ENCODE measurements around the gene SNRPD2.

DNA sequence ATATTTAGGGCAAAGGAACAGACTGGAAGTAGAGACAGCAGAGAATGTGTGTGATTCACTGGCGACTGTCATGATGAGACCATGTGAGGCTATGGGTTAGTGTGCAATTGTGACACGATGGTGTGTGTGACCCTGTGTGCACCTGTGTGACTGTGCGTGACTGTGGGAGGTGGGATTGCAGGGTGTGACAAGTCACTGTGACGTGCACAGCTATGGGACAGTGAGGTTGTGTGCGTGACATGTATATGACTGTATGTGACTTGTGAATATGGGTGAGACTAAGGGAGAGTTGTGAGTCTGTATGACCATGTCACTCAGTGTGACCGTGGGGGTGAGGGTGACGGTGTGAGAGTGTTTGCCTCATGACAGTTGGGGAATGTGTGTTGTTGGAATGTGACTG, 27.2 kb downstream of the SNRPD2 start:
- no peak for TF ChIP-seq POLR2AphosphoS5 (IDR thresholded peaks at IDR 0.05; ENCODE audit: insufficient read depth in 1 of 2, low read depth in 1 of 2)
- TF ChIP-seq, protein P1, sequence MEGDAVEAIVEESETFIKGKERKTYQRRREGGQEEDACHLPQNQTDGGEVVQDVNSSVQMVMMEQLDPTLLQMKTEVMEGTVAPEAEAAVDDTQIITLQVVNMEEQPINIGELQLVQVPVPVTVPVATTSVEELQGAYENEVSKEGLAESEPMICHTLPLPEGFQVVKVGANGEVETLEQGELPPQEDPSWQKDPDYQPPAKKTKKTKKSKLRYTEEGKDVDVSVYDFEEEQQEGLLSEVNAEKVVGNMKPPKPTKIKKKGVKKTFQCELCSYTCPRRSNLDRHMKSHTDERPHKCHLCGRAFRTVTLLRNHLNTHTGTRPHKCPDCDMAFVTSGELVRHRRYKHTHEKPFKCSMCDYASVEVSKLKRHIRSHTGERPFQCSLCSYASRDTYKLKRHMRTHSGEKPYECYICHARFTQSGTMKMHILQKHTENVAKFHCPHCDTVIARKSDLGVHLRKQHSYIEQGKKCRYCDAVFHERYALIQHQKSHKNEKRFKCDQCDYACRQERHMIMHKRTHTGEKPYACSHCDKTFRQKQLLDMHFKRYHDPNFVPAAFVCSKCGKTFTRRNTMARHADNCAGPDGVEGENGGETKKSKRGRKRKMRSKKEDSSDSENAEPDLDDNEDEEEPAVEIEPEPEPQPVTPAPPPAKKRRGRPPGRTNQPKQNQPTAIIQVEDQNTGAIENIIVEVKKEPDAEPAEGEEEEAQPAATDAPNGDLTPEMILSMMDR (IDR thresholded peaks at IDR 0.05): no peak

Measured in vagina (tissue), 2 donors.